Fibroblast of lung (primary cell): Measurements from ENCODE around the gene ELOVL3.

Experiments used
- CTCF ChIP-seq, 2 donors: IDR thresholded peaks in 1 of 2; conservative IDR thresholded peaks in 1 of 2; 1 replicate in 1 of 2; 2 replicates in 1 of 2; pipeline ENCODE4 v1.5.1; 2011 to 2012; ENCODE audit warnings: low read length in 2 of 2, control low read depth in 1 of 2, inconsistent platforms in 1 of 2, low read depth in 1 of 2, mild to moderate bottlenecking in 1 of 2
- EZH2 ChIP-seq: IDR thresholded peaks from 2 replicates; pipeline ENCODE4 v1.5.1; 2012; ENCODE audit warnings: low read length, control low read depth, mild to moderate bottlenecking; ENCODE audit errors: missing control alignments

- TF ChIP-seq CTCF (conservative IDR thresholded peaks at IDR 0.05 in 1 of 2, IDR thresholded peaks at IDR 0.05 in 1 of 2; ENCODE audit: low read depth in 1 of 2, low read length in 2 of 2) = no peak
- no peak for TF ChIP-seq EZH2
These were observed 8.9 kb downstream of the ELOVL3 start for GRCh38 chr10:102234888-102235597.
